A549 (cell line): ENCODE results near the gene KIF13A. TPM values are rescaled to one million over a fixed set of nuclear protein-coding genes. Genes with fewer than 3 reads are reported as not detected.
"Not testable (repeated sequence)": the region's sequence is repeated elsewhere in the genome, so short reads cannot be mapped to it uniquely, and the experiment has no call there.

Experiments used
- ATAC-seq, 2 experiments: fragments of 200-7000 bp in 1 of 2; fragments of >200 bp in 1 of 2; cut with Nextera tagmentation in 1 of 2; cut with Tn5 transposase in 1 of 2; 3 replicates each; pipeline versions ENCODE4 v1.8.0 to v1.9.1; 2018 to 2020; ENCODE audit warnings: mild to moderate bottlenecking in 1 of 2, moderate library complexity in 1 of 2
- CTCF ChIA-PET: fragments of 300-600 bp; sonication (Branson Sonifier 250); formaldehyde crosslinking; extraction: SDS; loops from one replicate; lab custom pipeline; 2021; ENCODE audit warnings: antibody characterized with exemption, inconsistent platforms; lab: Yijun Ruan, JAX
- POLR2A ChIA-PET: fragments of 350-600 bp; formaldehyde crosslinking; extraction: SDS; loops from one replicate; lab custom pipeline; 2021; ENCODE audit warnings: antibody characterized with exemption, inconsistent platforms; lab: Yijun Ruan, JAX
- DNase-seq, 2 experiments: peaks; one replicate each; pipeline versions ENCODE4 v3.0.0 to v3.0.0-alpha.2; 2011 to 2016; ENCODE audit warnings: low read depth in 1 of 2, low spot score in 1 of 2
- FAIRE-seq: peaks from 2 replicates; lab custom pipeline; 2011; peaks lifted over from hg19 to GRCh38; lab: Jason Lieb, UNC
- H3K27ac ChIP-seq, 2 experiments: fragments of >200 bp; sonication (Bioruptor Twin); formaldehyde crosslinking; 3 replicates each; pipeline ENCODE4 v1.5.1; 2016 to 2017
- H3K4me1 ChIP-seq: fragments of >200 bp; sonication (Bioruptor Twin); formaldehyde crosslinking; 3 replicates; pipeline ENCODE4 v1.6.1; 2016
- H3K4me2 ChIP-seq: fragments of >200 bp; sonication (Bioruptor Twin); formaldehyde crosslinking; 3 replicates; pipeline ENCODE4 v1.6.1; 2016
- H3K4me3 ChIP-seq: fragments of >200 bp; sonication (Bioruptor Twin); formaldehyde crosslinking; 3 replicates; pipeline ENCODE4 v1.5.1; 2016
- H3K9me3 ChIP-seq: fragments of >200 bp; sonication (Bioruptor Twin); formaldehyde crosslinking; 3 replicates; pipeline ENCODE4 v1.6.1; 2016
- BHLHE40 ChIP-seq: IDR thresholded peaks from 2 replicates; pipeline ENCODE4 v1.6.1; 2012; ENCODE audit warnings: low read depth, low read length, inconsistent platforms
- CHD4 ChIP-seq: fragments of 200-600 bp; sonication (generic); IDR thresholded peaks from 2 replicates; pipeline ENCODE4 v1.6.1; 2016; ENCODE audit warnings: antibody characterized with exemption, mild to moderate bottlenecking, borderline replicate concordance
- E2F6 ChIP-seq: IDR thresholded peaks from 2 replicates; pipeline ENCODE4 v1.6.1; 2012; ENCODE audit warnings: low read depth, borderline replicate concordance
- EHMT2 ChIP-seq: fragments of 200-600 bp; sonication (generic); IDR thresholded peaks from 2 replicates; pipeline ENCODE4 v1.6.1; 2016; ENCODE audit warnings: antibody characterized with exemption, low read depth, mild to moderate bottlenecking, moderate library complexity
- ELK1 ChIP-seq: fragments of 150-350 bp; IDR thresholded peaks from 2 replicates; pipeline ENCODE4 v1.6.1; 2014; ENCODE audit warnings: low read depth, mild to moderate bottlenecking, low read length
- EP300 ChIP-seq, 2 experiments: fragments of >200 bp; sonication (Bioruptor Twin); formaldehyde crosslinking; IDR thresholded peaks; 2 replicates in 1 of 2; 3 replicates in 1 of 2; pipeline ENCODE4 v1.6.1; 2016 to 2017
- FOSB ChIP-seq: fragments of 250-450 bp; sonication (Bioruptor Pico); IDR thresholded peaks from 2 replicates; pipeline ENCODE4 v1.5.0; 2020; ENCODE audit warnings: mild to moderate bottlenecking, moderate library complexity
- GATA3 ChIP-seq: IDR thresholded peaks from 2 replicates; pipeline ENCODE4 v1.6.1; 2012; ENCODE audit warnings: borderline replicate concordance
- JUN ChIP-seq, 2 experiments: fragments of >200 bp; sonication (Bioruptor Twin); formaldehyde crosslinking; IDR thresholded peaks; 2 replicates in 1 of 2; 3 replicates in 1 of 2; pipeline ENCODE4 v1.6.1; 2016 to 2017
- JUNB ChIP-seq: fragments of >200 bp; sonication (Bioruptor Twin); formaldehyde crosslinking; IDR thresholded peaks from 2 replicates; pipeline ENCODE4 v1.6.1; 2016
- KDM1A ChIP-seq: fragments of 200-600 bp; sonication (generic); IDR thresholded peaks from 2 replicates; pipeline ENCODE4 v1.6.1; 2016; ENCODE audit warnings: low read depth, mild to moderate bottlenecking
- MAFK ChIP-seq: fragments of 450-650 bp; IDR thresholded peaks from 2 replicates; pipeline ENCODE4 v1.6.1; 2014; ENCODE audit not compliant: partially characterized antibody
- NFE2L2 ChIP-seq: fragments of 150-350 bp; conservative IDR thresholded peaks from 2 replicates; pipeline ENCODE4 v1.6.1; 2014; ENCODE audit warnings: low read length
- NPAS2 ChIP-seq: fragments of 250-450 bp; sonication (Bioruptor Pico); IDR thresholded peaks from 2 replicates; pipeline ENCODE4 v1.8.0; 2022; ENCODE audit warnings: mild to moderate bottlenecking, moderate library complexity, borderline replicate concordance
- NR3C1 ChIP-seq: fragments of >200 bp; sonication (Bioruptor Twin); formaldehyde crosslinking; IDR thresholded peaks from 3 replicates; pipeline ENCODE4 v1.6.1; 2017
- PBX3 ChIP-seq: IDR thresholded peaks from 2 replicates; pipeline ENCODE4 v1.6.1; 2012
- RFX5 ChIP-seq: fragments of 450-650 bp; IDR thresholded peaks from 2 replicates; pipeline ENCODE4 v1.7.1; 2014; ENCODE audit warnings: antibody characterized with exemption, mild to moderate bottlenecking, moderate library complexity
- RNF2 ChIP-seq: fragments of 200-600 bp; sonication (generic); IDR thresholded peaks from 2 replicates; pipeline ENCODE4 v1.6.1; 2016; ENCODE audit warnings: low read depth, mild to moderate bottlenecking, antibody characterized with exemption, moderate library complexity, borderline replicate concordance
- SMC3 ChIP-seq: fragments of >200 bp; sonication (Bioruptor Twin); formaldehyde crosslinking; IDR thresholded peaks from 3 replicates; pipeline ENCODE4 v1.6.1; 2018; ENCODE audit warnings: inconsistent platforms
- TFCP2L1 ChIP-seq: fragments of 250-450 bp; sonication (Bioruptor Pico); IDR thresholded peaks from 2 replicates; pipeline ENCODE4 v1.5.0; 2021; ENCODE audit warnings: mild to moderate bottlenecking
- ZNF302 ChIP-seq: fragments of 250-450 bp; sonication (Bioruptor Pico); IDR thresholded peaks from 2 replicates; pipeline ENCODE4 v1.9.0; 2021; ENCODE audit warnings: inconsistent platforms, mild to moderate bottlenecking, moderate library complexity
- ZSCAN20 ChIP-seq: fragments of 250-450 bp; sonication (Bioruptor Pico); IDR thresholded peaks from 2 replicates; pipeline ENCODE4 v1.8.0; 2022; ENCODE audit warnings: mild to moderate bottlenecking, moderate library complexity
- WGBS: methylation state at CpG from one replicate; pipeline ENCODE4 v1.1.6; 2017; ENCODE audit errors: missing lambda C conversion rate; 5-methylcytosine and 5-hydroxymethylcytosine counted together
- polyA plus RNA-seq, 4 experiments: library from polyadenylated mRNA; depleted of rRNA in 3 of 4; stranded (reverse); fragments of >200 nt; fragmentation: RNase III in 1 of 4; extraction: RNeasy Plus Mini Kit Qiagen cat#74134 plus additional on column Dnase treatment in 1 of 4; gene quantifications; 2 replicates in 3 of 4; 3 replicates in 1 of 4; pipeline ENCODE4 v1.2.3, GENCODE V29; 2011 to 2017

Gene KIF13A
- polyA plus RNA-seq, 2 of the 4 experiments (the other 2 are of a cell fraction) = 30.2 to 39.4 TPM

GRCh38 chr6:17859846-17860245 is 127.6 kb downstream of the KIF13A start:
- 97% methylated on average over 4 of the region's 4 CpGs for WGBS

GRCh38 chr6:17858584-17858983 is 128.9 kb downstream of the KIF13A start:
- H3K4me2 ChIP-seq = no peak overlapping the region
- TF ChIP-seq JUN (IDR thresholded peaks at IDR 0.05) = no peak
- TF ChIP-seq BHLHE40 = no peak
- TF ChIP-seq ZNF302 (CRISPR knock-in tag) = no peak
- no peak for TF ChIP-seq NPAS2 (CRISPR knock-in tag)
- TF ChIP-seq CHD4 = no peak
- no peak for TF ChIP-seq JUNB
- TF ChIP-seq GATA3 = no peak
- TF ChIP-seq FOSB (CRISPR knock-in tag) = no peak
- TF ChIP-seq KDM1A = no peak
- no peak for TF ChIP-seq MAFK
- no peaks in the 10 kb centered on the region for H3K9me3 ChIP-seq
- H3K4me3 ChIP-seq = no peak overlapping the region
- no peak for DNase-seq
- POLR2A ChIA-PET = no interaction called here
- ATAC-seq = no peak
- H3K27ac ChIP-seq = peak overlapping the region in 1 of 2 experiments; percentile 57; a peak in 2 of 6 replicates
- peaks cover 19% of the 10 kb centered on the region for H3K4me1 ChIP-seq
- no peak for FAIRE-seq
- CTCF ChIA-PET = no interaction called here

More at GRCh38 chr6:17859846-17860245, 127.6 kb downstream of the KIF13A start:
- FAIRE-seq (no peak), DNase-seq (no peak), ATAC-seq (no peak)
- H3K27ac ChIP-seq = peak overlapping the region in 1 of 2 experiments; percentile 10; a peak in 2 of 6 replicates
- no peak overlapping the region for H3K4me3 ChIP-seq
- TF ChIP-seq PBX3 (no peak), NFE2L2 (no peak), EP300 (IDR thresholded peaks at IDR 0.05) (no peak), RFX5 (no peak), EHMT2 (no peak), CHD4 (no peak), E2F6 (no peak), NR3C1 (no peak), JUNB (no peak), SMC3 (no peak), TFCP2L1 (CRISPR knock-in tag) (no peak), RNF2 (no peak), ZSCAN20 (CRISPR knock-in tag) (no peak), ELK1 (no peak), JUN (IDR thresholded peaks at IDR 0.05) (no peak)
- ChIA-PET POLR2A (no interaction called here), CTCF (no interaction called here)
- peaks cover 31% of the 10 kb centered on the region for H3K4me1 ChIP-seq
- no peaks in the 10 kb centered on the region for H3K9me3 ChIP-seq
- no peak overlapping the region for H3K4me2 ChIP-seq

GRCh38 chr6:17857188-17857587 is 130.2 kb downstream of the KIF13A start:
- 89% methylated on average over 7 of the region's 7 CpGs for WGBS
- CTCF ChIA-PET = interaction anchor here (0.8 kb wide), 1 partner anchor 266 kb away, joined by 4 read pairs; the partner anchor contains the start of gene NHLRC1
- ATAC-seq, H3K27ac ChIP-seq, H3K4me3 ChIP-seq, DNase-seq, H3K9me3 ChIP-seq, POLR2A ChIA-PET, FAIRE-seq, H3K4me2 ChIP-seq: not testable (repeated sequence)
- H3K4me1 ChIP-seq = peaks cover 28% of the 10 kb centered on the region
